HEK293 (cell line): ENCODE results near the gene PET100.

ENCODE experiments used
- CTCF ChIA-PET: fragments of 350-600 bp; formaldehyde crosslinking; extraction: SDS; loops from one replicate; lab custom pipeline; 2021; ENCODE audit warnings: antibody characterized with exemption; lab: Yijun Ruan, JAX
- POLR2A ChIA-PET: fragments of 300-600 bp; formaldehyde crosslinking; extraction: SDS; loops from one replicate; lab custom pipeline; 2020; ENCODE audit warnings: antibody characterized with exemption, inconsistent platforms; lab: Yijun Ruan, JAX
- H3K27ac ChIP-seq: fragments of 200-500 bp; sonication (Bioruptor generic); 2 replicates; pipeline ENCODE4 v1.5.1; 2014; ENCODE audit warnings: low read depth, low read length, control low read depth, inconsistent platforms; ENCODE audit errors: extremely low read depth
- H3K36me3 ChIP-seq, 2 experiments: fragments of 200-500 bp in 1 of 2; sonication (Bioruptor generic) in 1 of 2; 1 replicate in 1 of 2; 2 replicates in 1 of 2; pipeline ENCODE4 v1.5.1; 2014 to 2017; ENCODE audit warnings: inconsistent platforms in 2 of 2, low read length in 2 of 2; ENCODE audit not compliant: control insufficient read depth in 2 of 2, insufficient read depth in 1 of 2
- H3K4me1 ChIP-seq: fragments of 200-500 bp; sonication (Bioruptor generic); 2 replicates; pipeline ENCODE4 v1.5.1; 2014; ENCODE audit warnings: mild to moderate bottlenecking, low read length, inconsistent platforms; ENCODE audit not compliant: control insufficient read depth, insufficient read depth
- H3K4me3 ChIP-seq: 2 replicates; pipeline ENCODE4 v1.5.1; 2011; ENCODE audit warnings: low read depth, mild to moderate bottlenecking, control low read depth, low read length, moderate library complexity
- H3K9me3 ChIP-seq: fragments of 200-500 bp; sonication (Bioruptor generic); 2 replicates; pipeline ENCODE4 v1.5.1; 2014; ENCODE audit warnings: low read depth, low read length, inconsistent platforms; ENCODE audit not compliant: control insufficient read depth, insufficient read depth
- GLIS1 ChIP-seq: fragments of 450-650 bp; formaldehyde crosslinking; IDR thresholded peaks from 2 replicates; pipeline ENCODE4 v1.5.1; 2016; ENCODE audit warnings: missing biosample characterization, missing genetic modification characterization
- ZBTB17 ChIP-seq: fragments of 450-650 bp; formaldehyde crosslinking; IDR thresholded peaks from 2 replicates; pipeline ENCODE4 v1.5.1; 2016; ENCODE audit warnings: missing biosample characterization, missing genetic modification characterization
- ZBTB48 ChIP-seq: fragments of 450-650 bp; formaldehyde crosslinking; IDR thresholded peaks from 2 replicates; pipeline ENCODE4 v1.5.1; 2016; ENCODE audit warnings: missing biosample characterization, missing genetic modification characterization
- ZFHX2 ChIP-seq: fragments of 450-650 bp; formaldehyde crosslinking; conservative IDR thresholded peaks from 2 replicates; pipeline ENCODE4 v1.5.1; 2016; ENCODE audit warnings: missing biosample characterization, missing genetic modification characterization
- ZFP69B ChIP-seq: fragments of 450-650 bp; formaldehyde crosslinking; IDR thresholded peaks from 2 replicates; pipeline ENCODE4 v1.5.1; 2016; ENCODE audit warnings: missing biosample characterization, missing genetic modification characterization
- ZNF10 ChIP-seq: fragments of 450-650 bp; formaldehyde crosslinking; IDR thresholded peaks from 2 replicates; pipeline ENCODE4 v1.5.1; 2017; ENCODE audit warnings: missing biosample characterization, missing genetic modification characterization
- ZNF114 ChIP-seq: fragments of 450-650 bp; formaldehyde crosslinking; IDR thresholded peaks from 2 replicates; pipeline ENCODE4 v1.5.0; 2017; ENCODE audit warnings: missing biosample characterization, missing genetic modification characterization
- ZNF146 ChIP-seq: fragments of 450-650 bp; formaldehyde crosslinking; IDR thresholded peaks from 2 replicates; pipeline ENCODE4 v1.5.1; 2016; ENCODE audit warnings: missing biosample characterization, missing genetic modification characterization
- ZNF24 ChIP-seq: fragments of 450-650 bp; formaldehyde crosslinking; IDR thresholded peaks from 2 replicates; pipeline ENCODE4 v1.5.1; 2016; ENCODE audit warnings: missing biosample characterization, missing genetic modification characterization
- ZNF292 ChIP-seq: fragments of 450-650 bp; formaldehyde crosslinking; IDR thresholded peaks from 2 replicates; pipeline ENCODE4 v1.5.1; 2016; ENCODE audit warnings: low read depth, missing biosample characterization, missing genetic modification characterization, borderline replicate concordance
- ZNF530 ChIP-seq: fragments of 450-650 bp; formaldehyde crosslinking; IDR thresholded peaks from 2 replicates; pipeline ENCODE4 v1.5.1; 2016; ENCODE audit warnings: low read depth, missing biosample characterization, missing genetic modification characterization
- ZNF560 ChIP-seq: fragments of 450-650 bp; formaldehyde crosslinking; IDR thresholded peaks from 2 replicates; pipeline ENCODE4 v1.5.1; 2017; ENCODE audit warnings: missing biosample characterization, missing genetic modification characterization, borderline replicate concordance
- ZNF658 ChIP-seq: fragments of 450-650 bp; formaldehyde crosslinking; IDR thresholded peaks from 2 replicates; pipeline ENCODE4; 2016; ENCODE audit warnings: missing biosample characterization, missing genetic modification characterization
- ZNF707 ChIP-seq: fragments of 450-650 bp; formaldehyde crosslinking; IDR thresholded peaks from 2 replicates; pipeline ENCODE4 v1.5.1; 2016; ENCODE audit warnings: missing biosample characterization, missing genetic modification characterization
- ZSCAN16 ChIP-seq: fragments of 450-650 bp; formaldehyde crosslinking; IDR thresholded peaks from 2 replicates; pipeline ENCODE4 v1.5.1; 2016; ENCODE audit warnings: missing biosample characterization, missing genetic modification characterization
- TF ChIP-seq, protein P1 (sequence below): fragments of 450-650 bp; formaldehyde crosslinking; IDR thresholded peaks from 2 replicates; pipeline ENCODE4 v1.5.1; 2017; ENCODE audit warnings: missing biosample characterization, missing genetic modification characterization
- TF ChIP-seq, protein P2 (sequence below): fragments of 450-650 bp; formaldehyde crosslinking; IDR thresholded peaks from 2 replicates; pipeline ENCODE4 v1.5.1; 2016; ENCODE audit warnings: missing biosample characterization, missing genetic modification characterization
- TF ChIP-seq, protein P3 (sequence below): fragments of 450-650 bp; formaldehyde crosslinking; conservative IDR thresholded peaks from 2 replicates; pipeline ENCODE4 v1.5.1; 2016; ENCODE audit warnings: low read depth, missing biosample characterization, missing genetic modification characterization
- TF ChIP-seq, protein P4 (sequence below): fragments of 450-650 bp; formaldehyde crosslinking; IDR thresholded peaks from 2 replicates; pipeline ENCODE4 v1.5.1; 2016; ENCODE audit warnings: missing biosample characterization, missing genetic modification characterization, borderline replicate concordance

The PET100 gene

DNA sequence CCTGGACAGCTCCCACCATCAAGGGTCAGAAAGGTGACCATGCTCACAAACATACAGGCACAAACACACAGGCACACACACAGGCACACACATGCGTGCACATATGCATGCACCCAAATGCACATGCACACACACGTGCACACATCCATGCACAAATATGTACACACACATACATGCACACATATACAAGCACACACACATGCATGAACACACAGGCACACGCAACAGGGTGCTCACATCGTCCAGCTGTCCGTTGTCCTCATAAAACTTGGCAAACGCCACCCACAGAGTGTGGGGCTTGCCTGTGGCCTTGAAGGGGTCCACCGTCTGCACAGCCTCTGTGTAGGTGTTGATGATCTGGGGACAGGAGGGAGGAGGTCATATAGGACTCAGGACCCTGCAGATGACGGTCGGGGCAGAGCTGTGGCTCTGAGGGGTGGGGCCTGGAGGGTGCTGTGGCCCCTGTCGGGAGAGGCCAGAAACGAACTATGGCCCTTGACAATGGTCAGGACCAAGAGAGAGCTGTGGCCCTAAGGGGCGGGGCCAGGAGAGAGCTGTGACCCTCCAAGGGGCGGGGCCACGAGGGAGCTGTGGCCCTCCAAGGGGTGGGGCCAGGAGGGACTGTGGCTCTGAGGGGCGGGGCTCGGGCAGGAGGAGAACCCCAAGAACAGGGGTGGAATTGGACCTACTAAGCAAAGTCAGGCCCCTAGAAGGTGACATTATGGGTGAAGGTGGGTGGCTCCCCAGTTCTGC is 6.5 kb upstream of the PET100 start (continued):
- TF ChIP-seq, protein P1, sequence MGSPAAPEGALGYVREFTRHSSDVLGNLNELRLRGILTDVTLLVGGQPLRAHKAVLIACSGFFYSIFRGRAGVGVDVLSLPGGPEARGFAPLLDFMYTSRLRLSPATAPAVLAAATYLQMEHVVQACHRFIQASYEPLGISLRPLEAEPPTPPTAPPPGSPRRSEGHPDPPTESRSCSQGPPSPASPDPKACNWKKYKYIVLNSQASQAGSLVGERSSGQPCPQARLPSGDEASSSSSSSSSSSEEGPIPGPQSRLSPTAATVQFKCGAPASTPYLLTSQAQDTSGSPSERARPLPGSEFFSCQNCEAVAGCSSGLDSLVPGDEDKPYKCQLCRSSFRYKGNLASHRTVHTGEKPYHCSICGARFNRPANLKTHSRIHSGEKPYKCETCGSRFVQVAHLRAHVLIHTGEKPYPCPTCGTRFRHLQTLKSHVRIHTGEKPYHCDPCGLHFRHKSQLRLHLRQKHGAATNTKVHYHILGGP (tag by site-specific recombination) = no peak
- TF ChIP-seq ZNF707 (tag by site-specific recombination) = no peak
- no peak for TF ChIP-seq ZNF146 (tag by site-specific recombination)
- TF ChIP-seq ZFP69B (tag by site-specific recombination) = no peak
- TF ChIP-seq ZNF292 (tag by site-specific recombination) = no peak
- no peak for TF ChIP-seq ZNF114
- TF ChIP-seq ZBTB48 (tag by site-specific recombination) = no peak
- TF ChIP-seq, all 188 proteins: peak for 7

DNA sequence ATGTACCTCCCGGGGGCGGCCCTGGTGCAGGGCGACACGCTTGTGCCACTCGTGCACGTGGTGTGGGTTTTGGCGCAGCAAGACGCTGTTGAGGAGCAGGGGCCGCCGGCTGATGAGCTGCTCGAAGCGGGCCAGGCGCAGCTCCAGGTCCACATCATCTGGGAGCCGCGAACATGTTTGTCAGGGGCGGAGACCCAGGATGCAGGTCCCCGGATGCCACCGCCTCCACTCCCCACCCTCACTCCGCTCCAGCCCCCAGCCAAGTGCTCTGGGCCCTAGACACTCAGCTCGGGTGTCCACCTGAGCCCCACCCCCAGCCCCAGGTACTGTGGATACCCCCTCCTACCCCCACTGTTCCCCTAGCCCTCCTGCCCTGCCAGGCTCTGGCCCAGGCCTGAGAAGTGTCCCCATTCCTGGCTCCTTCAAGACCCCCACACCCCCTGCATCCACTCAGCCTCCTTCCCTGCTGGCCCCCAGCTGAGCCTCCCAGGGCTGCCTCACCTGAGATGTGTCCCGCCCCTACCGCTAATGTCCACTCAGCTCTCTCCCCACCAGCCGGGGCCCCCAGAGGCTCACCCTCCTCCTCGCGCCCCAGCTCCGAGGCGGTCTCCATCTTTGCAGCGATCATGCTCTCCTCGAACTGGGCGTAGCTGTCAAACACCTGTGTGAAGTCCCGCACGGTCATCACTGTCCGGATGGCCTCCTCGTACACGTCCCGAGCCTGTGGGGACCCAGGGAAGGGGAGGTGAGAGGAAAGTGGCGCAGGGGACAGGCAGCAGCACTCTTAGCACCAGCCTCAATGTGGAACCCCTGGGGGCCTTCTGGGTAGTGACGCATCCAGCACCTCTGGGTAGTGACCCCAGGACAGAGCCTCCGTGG is 5.6 kb upstream of the PET100 start:
- H3K36me3 ChIP-seq = peaks cover 0 to 81% of the 10 kb centered on the region in 2 experiments; a peak in 2 of 3 replicates
- CTCF ChIA-PET = interaction anchor here (0.6 to 1.7 kb wide), 5 partner anchors 10 to 1153 kb away, joined by 3 to 7 read pairs (median 3); partner anchors contain the start of gene TRAPPC5

DNA sequence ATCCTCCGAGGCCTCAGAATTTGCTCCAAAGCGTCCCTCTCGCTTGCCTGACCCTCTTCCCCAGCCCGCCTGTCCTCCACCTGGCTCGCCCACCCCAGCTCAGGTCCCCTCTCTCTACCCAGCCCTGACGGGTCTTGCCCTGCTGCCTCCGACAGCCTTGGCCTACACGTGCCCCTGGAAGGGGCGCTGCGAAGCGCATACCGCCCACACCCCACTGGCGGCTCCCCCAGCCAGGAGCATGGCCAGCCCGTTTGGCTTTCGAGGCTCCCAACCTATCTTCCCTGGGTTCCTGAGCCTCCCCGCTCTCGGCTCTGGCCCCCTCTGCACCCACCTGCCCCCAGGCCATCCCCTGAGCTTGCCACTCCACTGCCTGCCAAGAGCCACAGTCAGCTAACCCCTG is 4.8 kb upstream of the PET100 start:
- ChIA-PET POLR2A (interaction anchor here (0.8 to 1.8 kb wide), 2 partner anchors 9 to 13 kb away, joined by 3 to 6 read pairs; partner anchors contain the start of genes PCP2 and STXBP2), CTCF (no interaction called here)
- Histone ChIP-seq H3K36me3 (peaks cover 0 to 75% of the 10 kb centered on the region in 2 experiments; a peak in 2 of 3 replicates), H3K4me3 (no peak overlapping the region), H3K9me3 (no peaks in the 10 kb centered on the region), H3K4me1 (no peaks in the 10 kb centered on the region; the same call in 1 of the 2 replicates), H3K27ac (no peak overlapping the region)
- TF ChIP-seq ZBTB17 (tag by site-specific recombination) (no peak), ZNF658 (tag by site-specific recombination) (no peak), ZSCAN16 (tag by site-specific recombination) (no peak), ZNF24 (tag by site-specific recombination) (no peak), ZNF530 (tag by site-specific recombination) (no peak), GLIS1 (tag by site-specific recombination) (no peak), ZNF560 (tag by site-specific recombination) (no peak), ZFHX2 (no peak)
- TF ChIP-seq, protein P2, sequence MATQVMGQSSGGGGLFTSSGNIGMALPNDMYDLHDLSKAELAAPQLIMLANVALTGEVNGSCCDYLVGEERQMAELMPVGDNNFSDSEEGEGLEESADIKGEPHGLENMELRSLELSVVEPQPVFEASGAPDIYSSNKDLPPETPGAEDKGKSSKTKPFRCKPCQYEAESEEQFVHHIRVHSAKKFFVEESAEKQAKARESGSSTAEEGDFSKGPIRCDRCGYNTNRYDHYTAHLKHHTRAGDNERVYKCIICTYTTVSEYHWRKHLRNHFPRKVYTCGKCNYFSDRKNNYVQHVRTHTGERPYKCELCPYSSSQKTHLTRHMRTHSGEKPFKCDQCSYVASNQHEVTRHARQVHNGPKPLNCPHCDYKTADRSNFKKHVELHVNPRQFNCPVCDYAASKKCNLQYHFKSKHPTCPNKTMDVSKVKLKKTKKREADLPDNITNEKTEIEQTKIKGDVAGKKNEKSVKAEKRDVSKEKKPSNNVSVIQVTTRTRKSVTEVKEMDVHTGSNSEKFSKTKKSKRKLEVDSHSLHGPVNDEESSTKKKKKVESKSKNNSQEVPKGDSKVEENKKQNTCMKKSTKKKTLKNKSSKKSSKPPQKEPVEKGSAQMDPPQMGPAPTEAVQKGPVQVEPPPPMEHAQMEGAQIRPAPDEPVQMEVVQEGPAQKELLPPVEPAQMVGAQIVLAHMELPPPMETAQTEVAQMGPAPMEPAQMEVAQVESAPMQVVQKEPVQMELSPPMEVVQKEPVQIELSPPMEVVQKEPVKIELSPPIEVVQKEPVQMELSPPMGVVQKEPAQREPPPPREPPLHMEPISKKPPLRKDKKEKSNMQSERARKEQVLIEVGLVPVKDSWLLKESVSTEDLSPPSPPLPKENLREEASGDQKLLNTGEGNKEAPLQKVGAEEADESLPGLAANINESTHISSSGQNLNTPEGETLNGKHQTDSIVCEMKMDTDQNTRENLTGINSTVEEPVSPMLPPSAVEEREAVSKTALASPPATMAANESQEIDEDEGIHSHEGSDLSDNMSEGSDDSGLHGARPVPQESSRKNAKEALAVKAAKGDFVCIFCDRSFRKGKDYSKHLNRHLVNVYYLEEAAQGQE (tag by site-specific recombination) = no peak
- TF ChIP-seq, protein P3, sequence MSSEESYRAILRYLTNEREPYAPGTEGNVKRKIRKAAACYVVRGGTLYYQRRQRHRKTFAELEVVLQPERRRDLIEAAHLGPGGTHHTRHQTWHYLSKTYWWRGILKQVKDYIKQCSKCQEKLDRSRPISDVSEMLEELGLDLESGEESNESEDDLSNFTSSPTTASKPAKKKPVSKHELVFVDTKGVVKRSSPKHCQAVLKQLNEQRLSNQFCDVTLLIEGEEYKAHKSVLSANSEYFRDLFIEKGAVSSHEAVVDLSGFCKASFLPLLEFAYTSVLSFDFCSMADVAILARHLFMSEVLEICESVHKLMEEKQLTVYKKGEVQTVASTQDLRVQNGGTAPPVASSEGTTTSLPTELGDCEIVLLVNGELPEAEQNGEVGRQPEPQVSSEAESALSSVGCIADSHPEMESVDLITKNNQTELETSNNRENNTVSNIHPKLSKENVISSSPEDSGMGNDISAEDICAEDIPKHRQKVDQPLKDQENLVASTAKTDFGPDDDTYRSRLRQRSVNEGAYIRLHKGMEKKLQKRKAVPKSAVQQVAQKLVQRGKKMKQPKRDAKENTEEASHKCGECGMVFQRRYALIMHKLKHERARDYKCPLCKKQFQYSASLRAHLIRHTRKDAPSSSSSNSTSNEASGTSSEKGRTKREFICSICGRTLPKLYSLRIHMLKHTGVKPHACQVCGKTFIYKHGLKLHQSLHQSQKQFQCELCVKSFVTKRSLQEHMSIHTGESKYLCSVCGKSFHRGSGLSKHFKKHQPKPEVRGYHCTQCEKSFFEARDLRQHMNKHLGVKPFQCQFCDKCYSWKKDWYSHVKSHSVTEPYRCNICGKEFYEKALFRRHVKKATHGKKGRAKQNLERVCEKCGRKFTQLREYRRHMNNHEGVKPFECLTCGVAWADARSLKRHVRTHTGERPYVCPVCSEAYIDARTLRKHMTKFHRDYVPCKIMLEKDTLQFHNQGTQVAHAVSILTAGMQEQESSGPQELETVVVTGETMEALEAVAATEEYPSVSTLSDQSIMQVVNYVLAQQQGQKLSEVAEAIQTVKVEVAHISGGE = no peak
- TF ChIP-seq, protein P4, sequence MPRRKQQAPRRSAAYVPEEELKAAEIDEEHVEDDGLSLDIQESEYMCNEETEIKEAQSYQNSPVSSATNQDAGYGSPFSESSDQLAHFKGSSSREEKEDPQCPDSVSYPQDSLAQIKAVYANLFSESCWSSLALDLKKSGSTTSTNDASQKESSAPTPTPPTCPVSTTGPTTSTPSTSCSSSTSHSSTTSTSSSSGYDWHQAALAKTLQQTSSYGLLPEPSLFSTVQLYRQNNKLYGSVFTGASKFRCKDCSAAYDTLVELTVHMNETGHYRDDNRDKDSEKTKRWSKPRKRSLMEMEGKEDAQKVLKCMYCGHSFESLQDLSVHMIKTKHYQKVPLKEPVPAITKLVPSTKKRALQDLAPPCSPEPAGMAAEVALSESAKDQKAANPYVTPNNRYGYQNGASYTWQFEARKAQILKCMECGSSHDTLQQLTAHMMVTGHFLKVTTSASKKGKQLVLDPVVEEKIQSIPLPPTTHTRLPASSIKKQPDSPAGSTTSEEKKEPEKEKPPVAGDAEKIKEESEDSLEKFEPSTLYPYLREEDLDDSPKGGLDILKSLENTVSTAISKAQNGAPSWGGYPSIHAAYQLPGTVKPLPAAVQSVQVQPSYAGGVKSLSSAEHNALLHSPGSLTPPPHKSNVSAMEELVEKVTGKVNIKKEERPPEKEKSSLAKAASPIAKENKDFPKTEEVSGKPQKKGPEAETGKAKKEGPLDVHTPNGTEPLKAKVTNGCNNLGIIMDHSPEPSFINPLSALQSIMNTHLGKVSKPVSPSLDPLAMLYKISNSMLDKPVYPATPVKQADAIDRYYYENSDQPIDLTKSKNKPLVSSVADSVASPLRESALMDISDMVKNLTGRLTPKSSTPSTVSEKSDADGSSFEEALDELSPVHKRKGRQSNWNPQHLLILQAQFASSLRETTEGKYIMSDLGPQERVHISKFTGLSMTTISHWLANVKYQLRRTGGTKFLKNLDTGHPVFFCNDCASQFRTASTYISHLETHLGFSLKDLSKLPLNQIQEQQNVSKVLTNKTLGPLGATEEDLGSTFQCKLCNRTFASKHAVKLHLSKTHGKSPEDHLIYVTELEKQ (tag by site-specific recombination) = no peak

More for the DNA sequence above, 5.6 kb upstream of the PET100 start:
- POLR2A ChIA-PET = interaction anchor here (0.8 to 1.8 kb wide), 2 partner anchors 14 to 37 kb away, joined by 3 to 6 read pairs; partner anchors contain the start of gene STXBP2
- peak; percentile 92 for TF ChIP-seq GLIS1 (tag by site-specific recombination)
- no peak for TF ChIP-seq ZNF10
- H3K4me1 ChIP-seq = no peaks in the 10 kb centered on the region; the same call in none of the 2 replicates
- no peak overlapping the region for H3K4me3 ChIP-seq
- no peak overlapping the region for H3K27ac ChIP-seq
- H3K9me3 ChIP-seq = no peaks in the 10 kb centered on the region
